Activated T-helper 1 cell treated with Interleukin-2 at 50 U/mL for 16 hours (primary cell): ENCODE results near the gene ASIC5.
"Not testable (repeated sequence)": the region's sequence is repeated elsewhere in the genome, so short reads cannot be mapped to it uniquely, and the experiment has no call there.

Experiments
- DNase-seq: peaks from one replicate; pipeline ENCODE4 v3.0.0-alpha.2; 2020; ENCODE audit warnings: low read depth

Gene ASIC5, protein sequence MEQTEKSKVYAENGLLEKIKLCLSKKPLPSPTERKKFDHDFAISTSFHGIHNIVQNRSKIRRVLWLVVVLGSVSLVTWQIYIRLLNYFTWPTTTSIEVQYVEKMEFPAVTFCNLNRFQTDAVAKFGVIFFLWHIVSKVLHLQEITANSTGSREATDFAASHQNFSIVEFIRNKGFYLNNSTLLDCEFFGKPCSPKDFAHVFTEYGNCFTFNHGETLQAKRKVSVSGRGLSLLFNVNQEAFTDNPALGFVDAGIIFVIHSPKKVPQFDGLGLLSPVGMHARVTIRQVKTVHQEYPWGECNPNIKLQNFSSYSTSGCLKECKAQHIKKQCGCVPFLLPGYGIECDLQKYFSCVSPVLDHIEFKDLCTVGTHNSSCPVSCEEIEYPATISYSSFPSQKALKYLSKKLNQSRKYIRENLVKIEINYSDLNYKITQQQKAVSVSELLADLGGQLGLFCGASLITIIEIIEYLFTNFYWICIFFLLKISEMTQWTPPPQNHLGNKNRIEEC

GRCh38 chr4:155866177-155866576 is at the start of gene ASIC5:
ASIC5 (minus strand) TSS chr4:155866277; CDS start chr4:155866226, 51 bp downstream.
- DNase-seq = no peak

DNA sequence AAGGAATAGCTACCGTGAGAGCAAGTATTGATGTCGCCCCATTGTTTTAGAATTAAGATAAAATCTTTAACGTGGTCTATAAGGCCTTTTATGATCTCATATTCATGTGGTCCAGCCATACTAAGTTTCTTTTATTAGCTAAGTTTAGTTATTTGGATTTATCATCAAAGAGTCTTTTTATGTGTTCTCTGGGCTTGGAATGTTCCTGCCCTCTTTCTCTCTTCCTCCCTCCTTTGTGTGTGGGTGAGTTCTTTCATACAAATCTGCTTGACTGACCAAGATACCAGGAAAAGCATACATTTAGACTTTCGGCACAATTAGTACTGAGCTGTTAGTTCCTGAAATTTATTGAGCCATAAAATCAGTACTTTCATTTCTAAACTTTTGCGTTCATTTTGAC is 48.7 kb upstream of the ASIC5 start:
- no peak for DNase-seq

- no peak for DNase-seq
These were observed 45.8 kb upstream of the ASIC5 start for GRCh38 chr4:155911905-155912304.

DNA sequence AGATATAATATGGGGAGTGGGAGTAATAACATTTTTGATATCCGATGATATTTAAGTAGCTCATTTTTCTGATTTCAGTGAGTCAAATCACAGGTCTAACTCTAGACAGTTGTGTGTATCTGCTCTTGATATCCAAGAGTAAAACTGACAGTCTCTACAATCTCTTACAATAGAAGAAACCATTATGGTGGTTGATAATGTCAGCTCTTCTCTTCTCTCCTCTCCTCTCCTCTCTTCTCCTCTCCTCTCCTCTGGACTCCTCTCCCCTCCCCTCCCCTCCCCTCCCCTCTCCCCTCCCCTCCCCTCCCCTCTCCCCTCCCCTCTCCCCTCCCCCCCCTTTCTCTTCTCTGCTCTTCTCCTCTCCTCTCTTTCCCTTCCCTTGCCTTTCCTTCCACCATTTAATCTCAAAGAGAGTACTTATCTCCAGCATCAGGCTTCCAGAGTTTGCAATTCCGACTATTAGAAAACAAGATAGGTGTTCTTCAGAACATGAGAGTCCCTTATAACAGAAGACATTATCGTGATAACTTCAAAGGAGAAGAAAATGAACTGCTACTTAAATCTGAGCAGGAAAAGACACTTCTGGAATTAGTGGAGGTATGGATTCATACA is 43.6 kb upstream of the ASIC5 start:
- DNase-seq = no peak

DNA sequence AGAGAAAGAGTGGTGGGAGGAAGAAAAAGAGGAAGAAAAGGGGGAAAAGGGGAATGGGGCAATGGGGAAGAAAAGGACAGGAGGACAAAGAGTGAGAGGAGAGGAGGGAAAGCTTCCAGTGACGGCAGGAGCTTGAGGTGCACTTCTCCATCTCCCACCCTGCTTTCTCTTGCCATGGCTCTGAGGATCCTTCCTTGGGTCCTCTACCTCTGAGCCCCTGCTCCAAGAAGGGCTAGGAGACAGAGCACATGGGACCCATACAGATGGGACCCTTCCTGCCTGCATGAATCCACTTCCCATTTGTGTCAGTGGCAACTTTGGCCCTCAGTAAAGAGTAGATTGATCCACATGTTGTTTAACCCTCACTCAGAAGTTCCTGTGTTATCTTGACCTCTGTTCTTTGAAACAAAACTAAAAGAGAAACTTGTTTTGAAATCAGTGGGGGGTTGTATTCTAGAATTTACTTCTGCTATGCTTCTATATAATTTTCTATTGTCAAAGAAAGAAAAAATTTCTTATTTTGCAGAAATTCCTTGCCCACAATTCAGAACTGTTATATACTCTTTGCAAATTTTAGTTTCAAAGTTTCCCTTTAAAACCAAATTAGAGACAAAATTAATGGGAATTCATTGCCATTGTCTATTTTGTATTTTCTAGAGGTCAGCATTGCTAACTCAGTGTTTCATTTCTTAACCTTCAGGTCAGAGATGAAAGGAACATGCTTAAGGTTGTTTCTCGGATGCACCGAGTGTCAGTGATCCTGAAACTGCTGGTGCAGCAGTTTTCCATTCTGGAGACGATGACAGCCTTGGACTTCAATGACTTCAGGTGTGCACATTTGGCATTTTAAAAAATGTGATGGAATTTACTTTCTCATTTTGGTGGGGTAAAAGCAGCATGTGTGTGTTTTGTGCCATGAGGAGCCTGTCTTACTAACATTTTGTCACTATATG is 42.4 kb upstream of the ASIC5 start:
- DNase-seq = no peak

- no peak for DNase-seq
These were observed 41.5 kb upstream of the ASIC5 start for GRCh38 chr4:155907556-155907955.

DNA sequence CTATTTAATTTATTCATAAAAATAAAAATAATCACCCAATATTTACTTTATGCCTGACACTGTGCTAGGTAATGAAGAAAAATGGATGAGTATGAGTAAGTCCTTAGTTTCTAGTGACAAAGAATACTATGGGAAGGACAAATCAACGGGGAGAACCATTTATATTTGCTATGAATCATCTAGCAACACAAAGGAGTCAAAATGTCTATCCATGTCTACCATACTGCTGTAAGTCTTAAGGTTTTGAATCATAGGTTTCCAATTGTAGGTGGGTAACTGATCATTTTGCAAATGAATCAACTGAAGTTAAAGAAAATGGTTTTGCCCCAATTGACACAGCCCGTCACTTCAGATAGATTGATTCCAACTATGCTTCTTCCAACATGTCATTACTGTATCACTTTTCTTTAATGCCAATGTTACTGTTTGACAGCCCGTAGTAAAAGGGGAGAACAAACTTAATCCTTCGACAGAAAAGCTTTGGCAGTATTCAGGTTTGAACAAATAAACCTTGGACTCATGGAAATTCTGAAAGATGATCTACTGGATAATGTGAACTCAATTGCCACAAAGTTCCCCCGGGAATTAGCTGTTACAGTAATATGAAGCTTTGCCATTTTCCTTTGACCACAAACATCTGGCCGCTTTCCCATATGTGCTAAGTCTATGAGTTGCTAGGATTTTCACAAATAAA is 40.6 kb upstream of the ASIC5 start:
- DNase-seq = no peak

GRCh38 chr4:155904331-155904730 is 38.3 kb upstream of the ASIC5 start:
- no peak for DNase-seq

- DNase-seq = no peak
These were observed 37.4 kb upstream of the ASIC5 start, which contains the start of gene TDO2 for GRCh38 chr4:155903453-155903852. TDO2 (plus strand) TSS chr4:155903696; CDS start chr4:155903759, 63 bp downstream.

- DNase-seq = no peak
These were observed 34.9 kb upstream of the ASIC5 start for GRCh38 chr4:155901013-155901412.

GRCh38 chr4:155900381-155900780 is 34.3 kb upstream of the ASIC5 start:
- DNase-seq = no peak

GRCh38 chr4:155899891-155900290 is 33.8 kb upstream of the ASIC5 start:
- DNase-seq = no peak

GRCh38 chr4:155898371-155898770 is 32.3 kb upstream of the ASIC5 start:
- not testable (repeated sequence) for DNase-seq

- no peak for DNase-seq
These were observed 25.0 kb upstream of the ASIC5 start for GRCh38 chr4:155891058-155891457.

DNA sequence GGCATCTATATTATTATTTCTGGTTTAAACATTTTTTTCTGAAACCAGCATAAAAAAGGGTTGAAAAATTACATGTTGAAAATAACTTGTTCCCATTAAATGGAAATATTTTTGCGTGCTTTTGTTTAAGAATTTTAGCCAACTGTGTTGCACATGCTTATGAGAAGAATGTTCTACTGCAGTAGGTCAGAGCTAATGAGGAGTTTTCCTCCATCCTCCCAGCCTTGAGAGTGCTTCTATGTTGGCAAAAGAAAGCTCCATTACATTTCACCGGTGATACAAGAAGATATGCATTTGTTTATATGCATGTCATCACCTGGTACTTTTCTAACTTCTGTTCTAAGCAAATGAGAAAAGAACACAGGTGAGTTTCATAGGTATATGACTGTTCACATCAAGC is 23.9 kb upstream of the ASIC5 start:
- DNase-seq = no peak

DNA sequence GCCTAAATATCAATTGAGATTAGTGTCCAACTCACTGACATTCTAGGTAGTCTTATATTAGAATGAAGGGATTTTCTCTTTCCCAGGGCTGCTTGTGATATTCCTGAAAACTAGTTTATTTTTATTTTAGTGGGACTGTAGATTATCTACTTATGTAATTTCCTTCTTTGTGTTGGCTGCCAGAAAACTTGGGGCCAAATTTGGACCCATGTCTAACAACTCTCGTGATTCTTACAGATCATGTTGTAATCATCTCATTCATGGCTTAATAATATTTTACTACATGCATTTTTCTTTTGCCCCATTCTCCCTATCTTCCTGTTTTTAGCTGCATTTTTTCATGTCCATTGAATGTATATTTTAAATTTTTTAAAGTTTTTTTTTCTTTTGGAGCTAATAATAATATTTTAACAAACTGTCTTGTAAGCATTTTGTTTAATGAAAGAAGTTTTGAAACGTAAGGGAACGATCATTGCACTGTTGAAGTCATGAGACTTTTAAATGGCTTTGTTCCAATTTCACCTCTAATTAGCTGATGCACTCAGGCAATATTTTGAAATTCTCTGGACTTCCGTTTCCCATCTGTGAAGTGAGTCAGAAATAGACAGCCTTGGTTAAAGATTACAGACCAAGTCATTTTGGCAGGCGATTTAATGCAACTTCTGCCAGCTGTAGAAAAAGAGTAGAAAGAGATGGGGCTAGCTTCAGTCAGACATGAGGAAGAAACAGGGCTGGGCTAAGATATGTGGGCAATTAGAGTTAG is 23.1 kb upstream of the ASIC5 start:
- no peak for DNase-seq

DNA sequence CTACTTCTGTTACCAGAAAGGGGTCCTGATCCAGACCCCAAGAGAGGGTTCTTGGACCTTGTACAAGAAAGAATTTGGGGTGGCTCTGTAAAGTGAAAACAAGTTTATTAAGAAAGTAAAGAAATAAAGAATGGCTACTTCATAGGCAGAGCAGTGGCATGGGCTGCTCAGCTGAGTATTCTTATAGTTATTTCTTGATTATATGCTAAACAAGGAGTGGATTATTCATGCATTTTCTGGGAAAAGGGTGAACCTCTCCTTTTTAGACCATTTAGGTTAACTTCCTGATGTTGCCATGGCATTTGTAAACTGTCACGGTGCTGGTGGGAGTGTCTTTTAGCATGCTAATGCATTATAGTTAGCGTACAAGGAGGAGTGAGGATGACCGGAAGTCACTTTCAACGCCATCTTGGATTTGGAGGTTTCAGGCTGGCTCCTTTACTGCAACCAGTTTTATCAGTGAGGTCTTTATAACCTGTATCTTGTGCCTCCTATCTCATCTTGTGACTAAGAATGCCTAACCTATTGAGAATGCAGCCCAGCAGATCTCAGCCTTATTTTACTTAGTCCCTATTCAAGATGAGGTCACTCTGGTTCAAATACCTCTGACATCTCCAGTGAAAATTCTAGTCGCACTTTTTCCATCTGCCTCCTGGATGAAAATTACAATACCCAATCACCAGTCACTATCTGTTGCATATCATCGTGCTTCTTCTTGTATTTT is 21.9 kb upstream of the ASIC5 start:
- no peak for DNase-seq

- no peak for DNase-seq
These were observed 21.0 kb upstream of the ASIC5 start for GRCh38 chr4:155887045-155887444.

- no peak for DNase-seq
These were observed 19.6 kb upstream of the ASIC5 start for GRCh38 chr4:155885666-155886065.

DNA sequence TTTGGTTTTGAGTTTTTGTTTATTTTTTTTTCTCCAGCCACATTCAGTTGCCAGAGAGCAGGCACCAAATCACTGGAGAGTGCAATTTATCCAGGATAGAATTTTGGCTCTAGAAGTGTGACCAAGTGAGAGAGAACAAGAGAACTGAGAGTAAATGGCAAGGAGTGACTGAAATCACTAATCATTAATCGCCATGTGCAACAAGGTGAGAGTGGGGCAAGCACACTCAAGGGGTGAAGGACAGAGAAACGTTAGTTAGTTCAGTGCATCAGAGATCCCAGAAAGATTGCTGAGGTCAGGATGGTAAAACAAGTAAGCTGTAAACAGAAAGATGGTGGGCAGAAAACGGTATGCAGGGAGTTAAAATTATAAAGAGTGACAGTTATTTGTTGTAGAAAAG is 17.8 kb upstream of the ASIC5 start:
- no peak for DNase-seq
